Glomerular visceral epithelial cell (primary cell): ENCODE results near the gene RSPH1.
A peak's percentile ranks its signal among the peaks of the same experiment; 100 is the strongest.

Experiments used
- DNase-seq: peaks from one replicate; pipeline ENCODE4 v3.0.0-alpha.2; 2016; ENCODE audit errors: extremely low spot score

The RSPH1 gene

GRCh38 chr21:42496120-42496838, at the start of gene RSPH1:
Gene RSPH1, minus strand, starts transcription at chr21:42496224. Its CDS starts 38 bp downstream, at chr21:42496186.
- DNase-seq = peak; percentile 99

- DNase-seq = no peak
These were observed 49.7 kb upstream of the RSPH1 start for GRCh38 chr21:42545745-42546144.

GRCh38 chr21:42545317-42545716, 49.3 kb upstream of the RSPH1 start:
- no peak for DNase-seq

GRCh38 chr21:42544544-42544943, 48.5 kb upstream of the RSPH1 start:
- no peak for DNase-seq

DNA sequence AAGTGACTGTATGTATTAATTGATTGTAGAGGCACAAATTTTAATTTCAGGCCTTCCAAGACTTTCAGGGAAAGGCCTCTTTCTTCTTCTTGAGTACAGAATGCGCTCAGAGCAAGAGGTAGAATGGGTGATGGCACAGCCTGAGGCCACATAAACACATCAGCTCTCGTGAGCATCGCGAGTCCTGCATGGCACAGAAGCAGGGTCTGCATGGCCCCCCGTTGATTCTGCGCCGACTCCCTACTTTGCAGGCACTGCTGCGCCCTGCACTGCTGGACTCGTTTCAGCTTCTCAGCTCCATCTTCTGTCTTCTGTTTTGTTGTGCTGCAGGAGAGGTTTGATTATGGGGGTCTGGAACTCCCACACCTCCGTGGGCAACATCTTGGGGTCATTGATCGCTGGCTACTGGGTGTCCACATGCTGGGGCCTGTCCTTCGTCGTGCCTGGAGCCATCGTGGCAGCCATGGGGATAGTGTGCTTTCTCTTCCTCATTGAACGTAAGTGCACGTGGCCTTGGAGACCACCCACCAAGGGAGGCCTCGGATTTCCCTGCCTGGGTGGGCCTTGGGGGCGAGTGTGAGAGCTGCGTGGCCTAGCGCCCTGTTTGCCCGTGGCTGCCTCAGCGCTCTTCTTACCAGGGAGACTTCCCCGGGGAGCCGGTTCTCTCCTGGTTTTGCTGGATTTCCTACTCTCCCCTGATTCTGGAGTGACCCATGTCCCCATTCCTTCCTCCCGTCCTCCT, 47.3 kb upstream of the RSPH1 start:
- DNase-seq = no peak

GRCh38 chr21:42542596-42542995, 46.6 kb upstream of the RSPH1 start:
- no peak for DNase-seq

- no peak for DNase-seq
These were observed 46.2 kb upstream of the RSPH1 start for GRCh38 chr21:42542196-42542595.

DNA sequence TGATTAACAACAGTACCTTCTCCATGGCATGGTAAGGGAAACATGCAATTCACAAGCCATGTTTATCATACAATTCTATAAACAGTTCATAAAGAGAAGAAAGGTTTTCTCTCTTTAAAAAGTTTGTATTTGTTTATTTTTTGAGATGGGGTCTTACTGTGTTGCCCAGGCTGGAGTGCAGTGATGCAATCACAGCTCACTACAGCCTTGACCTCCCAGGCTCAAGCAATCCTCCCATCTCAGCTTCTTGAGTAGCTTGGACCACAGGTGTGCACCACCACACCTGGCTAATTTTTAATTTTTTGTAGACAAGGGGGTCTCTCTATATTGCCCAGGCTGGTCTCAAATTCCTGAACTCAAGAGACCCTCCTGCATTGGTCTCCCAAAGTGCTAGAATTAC, 45.6 kb upstream of the RSPH1 start:
- DNase-seq = no peak

DNA sequence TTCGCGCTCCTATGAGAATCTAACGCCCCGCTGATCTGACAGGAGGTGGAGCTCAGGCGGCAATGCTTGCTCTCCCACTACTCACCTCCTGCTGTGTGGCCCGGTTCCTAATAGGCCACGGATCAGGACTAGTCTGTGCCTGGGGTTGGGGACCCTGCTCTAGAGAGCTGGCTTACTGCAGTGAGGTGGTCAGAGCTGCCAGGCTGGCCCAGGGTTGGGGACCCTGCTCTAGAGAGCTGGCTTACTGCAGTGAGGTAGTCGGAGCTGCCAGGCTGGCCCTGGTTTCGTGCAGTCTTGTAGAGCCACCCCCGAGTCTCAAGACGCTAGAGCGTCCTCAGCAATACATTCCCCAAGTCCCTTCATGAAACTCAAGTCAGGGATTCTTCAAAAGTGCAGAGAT, 45.1 kb upstream of the RSPH1 start:
- no peak for DNase-seq

- DNase-seq = no peak
These were observed 44.4 kb upstream of the RSPH1 start for GRCh38 chr21:42540396-42540795.

GRCh38 chr21:42539931-42540343, 43.9 kb upstream of the RSPH1 start:
- no peak for DNase-seq

- no peak for DNase-seq
These were observed 43.3 kb upstream of the RSPH1 start for GRCh38 chr21:42539342-42539741.

GRCh38 chr21:42538479-42539275, 42.7 kb upstream of the RSPH1 start:
- DNase-seq = no peak

DNA sequence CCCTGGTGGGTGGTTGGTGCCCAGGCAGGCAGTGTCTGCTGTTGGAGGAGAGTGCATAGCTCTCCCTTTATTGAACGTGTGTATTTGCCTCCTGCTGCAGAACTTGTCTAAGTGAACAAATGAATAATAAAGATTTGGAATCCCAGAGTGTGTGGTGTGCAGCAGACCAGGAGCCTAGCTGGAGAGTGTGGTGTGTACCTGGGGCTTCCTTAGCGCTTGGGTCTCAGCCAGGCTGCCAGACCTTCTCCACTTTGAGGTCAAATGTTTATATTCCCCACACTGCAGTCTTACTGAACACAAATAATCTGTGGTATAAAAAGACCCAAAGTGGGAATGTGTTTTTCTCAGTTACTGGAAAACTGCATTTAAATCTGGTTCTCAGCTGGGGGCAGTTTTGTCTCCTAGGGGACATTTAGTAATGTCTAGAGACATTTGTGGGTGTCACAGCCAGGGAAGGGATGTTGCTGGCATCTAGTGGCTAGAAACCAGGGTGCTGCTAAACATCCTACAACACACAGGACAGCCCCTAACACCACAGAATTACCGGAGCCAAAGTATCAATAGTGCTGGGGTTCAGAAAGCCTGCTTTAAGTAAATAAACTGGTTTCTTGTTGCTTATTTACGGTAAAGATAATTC, 41.2 kb upstream of the RSPH1 start:
- DNase-seq = no peak

GRCh38 chr21:42536601-42537000, 40.6 kb upstream of the RSPH1 start:
- no peak for DNase-seq

DNA sequence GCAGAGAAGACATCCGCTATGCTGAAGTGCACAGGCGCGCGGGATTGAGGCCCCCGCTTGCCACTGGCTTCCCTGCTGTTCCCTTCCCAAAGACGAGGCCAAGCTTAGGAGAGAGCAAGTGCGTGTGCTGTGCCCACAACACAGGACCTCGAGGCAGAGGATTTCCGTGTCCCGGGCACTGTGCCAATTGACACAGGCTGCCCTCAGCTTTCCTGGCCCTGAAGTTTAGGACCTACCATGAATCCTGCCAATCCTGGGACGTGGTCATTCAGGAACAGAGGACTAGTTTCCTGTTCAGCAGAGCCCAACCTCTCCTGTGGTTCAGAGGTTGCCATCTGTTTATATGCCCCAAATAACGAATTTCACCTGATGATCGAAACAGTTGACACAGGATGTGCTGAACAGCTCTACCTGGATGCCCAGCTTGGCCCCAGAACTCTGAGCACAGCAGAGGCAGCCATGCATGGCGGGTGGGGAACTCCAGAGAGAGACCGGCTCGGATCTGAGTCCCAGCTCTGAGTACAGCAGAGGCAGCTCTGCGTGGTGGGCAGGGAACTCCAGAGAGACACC, 39.7 kb upstream of the RSPH1 start:
- DNase-seq = no peak

- DNase-seq = no peak
These were observed 38.7 kb upstream of the RSPH1 start for GRCh38 chr21:42534421-42535378.

DNA sequence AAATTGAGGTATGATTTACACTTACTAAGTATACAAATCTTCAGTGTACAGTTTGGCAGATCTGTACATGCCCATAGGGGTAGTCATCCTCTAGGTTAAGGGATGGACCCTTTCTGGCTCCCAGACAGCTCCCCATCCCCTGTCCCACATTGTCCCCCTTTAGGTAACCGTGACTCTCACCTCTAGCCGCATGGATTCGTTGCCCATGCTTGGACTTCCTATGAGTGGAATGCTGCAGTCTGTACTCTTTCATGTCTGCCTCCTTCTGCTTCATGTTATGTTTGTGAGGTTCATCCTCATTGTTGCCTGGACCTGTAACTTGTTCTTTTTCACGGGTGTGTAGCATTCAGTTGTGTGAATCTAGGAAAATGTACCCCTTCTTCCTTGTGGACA, 37.9 kb upstream of the RSPH1 start:
- no peak for DNase-seq

- no peak for DNase-seq
These were observed 37.4 kb upstream of the RSPH1 start for GRCh38 chr21:42533306-42533962.
